Stimulated activated naive B cell treated with anti-CD40 and anti-IgM and Interleukin-4, amounts not matched to agents 10 μg/mL and 1 μg/mL and 100 μg/mL, for 72 hours (primary cell): ENCODE measurements around the gene F13A1.
A peak's percentile ranks its signal among the peaks of the same experiment; 100 is the strongest.

Experiments
- ATAC-seq, 2 donors: fragments of 150-1000 bp; cut with Tn5 transposase; replicated peaks; 2 replicates each; pipeline ENCODE4 v1.10.0; 2021; ENCODE audit warnings: moderate library complexity in 1 of 2
- DNase-seq: peaks from one replicate; pipeline ENCODE4 v3.0.0; 2021
- H3K27ac Mint-ChIP-seq: one replicate; pipeline ENCODE4 v1.8.0; 2022; ENCODE audit warnings: mild to moderate bottlenecking, mixed read lengths
- H3K27me3 Mint-ChIP-seq, 2 donors: one replicate each; pipeline ENCODE4 v1.8.0; 2022; ENCODE audit warnings: mixed read lengths in 2 of 2
- H3K36me3 Mint-ChIP-seq, 2 donors: one replicate each; pipeline ENCODE4 v1.8.0; 2022; ENCODE audit warnings: mixed read lengths in 2 of 2, mild to moderate bottlenecking in 1 of 2
- H3K4me1 Mint-ChIP-seq, 2 donors: one replicate each; pipeline ENCODE4 v1.8.0; 2022; ENCODE audit warnings: mixed read lengths in 2 of 2, mild to moderate bottlenecking in 1 of 2
- H3K4me3 Mint-ChIP-seq, 2 donors: one replicate each; pipeline ENCODE4 v1.8.0; 2022; ENCODE audit warnings: mild to moderate bottlenecking in 2 of 2, mixed read lengths in 2 of 2, moderate library complexity in 1 of 2
- H3K9me3 Mint-ChIP-seq, 2 donors: one replicate each; pipeline ENCODE4 v1.8.0; 2022; ENCODE audit warnings: mixed read lengths in 2 of 2, mild to moderate bottlenecking in 1 of 2

Gene F13A1

GRCh38 chr6:6244624-6245023 is 75.8 kb downstream of the F13A1 start:
- H3K27me3 Mint-ChIP-seq, result peaks cover 22 to 26% of the 10 kb centered on the region in 2 donors
- DNase-seq, result no peak
- H3K9me3 Mint-ChIP-seq, result peaks cover 4 to 5% of the 10 kb centered on the region in 2 donors
- no peak overlapping the region for H3K27ac Mint-ChIP-seq
- H3K36me3 Mint-ChIP-seq, result no peaks in the 10 kb centered on the region
- no peak overlapping the region for H3K4me3 Mint-ChIP-seq
- peaks cover 5 to 7% of the 10 kb centered on the region in 2 donors for H3K4me1 Mint-ChIP-seq
- no peak for ATAC-seq

GRCh38 chr6:6243846-6244245 is 76.6 kb downstream of the F13A1 start:
- ATAC-seq (no peak), DNase-seq (no peak)
- Mint-ChIP-seq H3K36me3 (no peaks in the 10 kb centered on the region), H3K9me3 (peaks cover 4 to 5% of the 10 kb centered on the region in 2 donors), H3K27me3 (peaks cover 22 to 26% of the 10 kb centered on the region in 2 donors), H3K4me1 (peaks cover 5% of the 10 kb centered on the region in 2 donors), H3K27ac (no peak overlapping the region), H3K4me3 (no peak overlapping the region)

- no peaks in the 10 kb centered on the region for H3K36me3 Mint-ChIP-seq
- ATAC-seq, result no peak
- H3K27me3 Mint-ChIP-seq, result peaks cover 21 to 28% of the 10 kb centered on the region in 2 donors
- no peak overlapping the region for H3K4me3 Mint-ChIP-seq
- DNase-seq, result no peak
- H3K4me1 Mint-ChIP-seq, result no peaks in the 10 kb centered on the region
- peaks cover 4 to 5% of the 10 kb centered on the region in 2 donors for H3K9me3 Mint-ChIP-seq
- H3K27ac Mint-ChIP-seq, result no peak overlapping the region
Observed at GRCh38 chr6:6239598-6240581, 80.6 kb downstream of the F13A1 start.

- H3K4me3 Mint-ChIP-seq, result no peak overlapping the region
- ATAC-seq (no peak), DNase-seq (no peak)
- H3K36me3 Mint-ChIP-seq, result no peaks in the 10 kb centered on the region
- H3K9me3 Mint-ChIP-seq, result peaks cover 0 to 3% of the 10 kb centered on the region in 2 donors
- peaks cover 14 to 23% of the 10 kb centered on the region in 2 donors for H3K27me3 Mint-ChIP-seq
- no peaks in the 10 kb centered on the region for H3K4me1 Mint-ChIP-seq
- H3K27ac Mint-ChIP-seq, result no peak overlapping the region
Observed at GRCh38 chr6:6236730-6237469, 83.6 kb downstream of the F13A1 start.

GRCh38 chr6:6235786-6236185 is 84.7 kb downstream of the F13A1 start:
- no peak for DNase-seq
- Mint-ChIP-seq H3K36me3 (peaks cover 0 to 2% of the 10 kb centered on the region in 2 donors), H3K27ac (no peak overlapping the region), H3K27me3 (peaks cover 25 to 35% of the 10 kb centered on the region in 2 donors), H3K4me1 (no peaks in the 10 kb centered on the region), H3K9me3 (peaks cover 0 to 8% of the 10 kb centered on the region in 2 donors), H3K4me3 (no peak overlapping the region)
- no peak for ATAC-seq

- Mint-ChIP-seq H3K36me3 (peaks cover 0 to 2% of the 10 kb centered on the region in 2 donors), H3K4me3 (no peak overlapping the region), H3K27me3 (peaks cover 30 to 35% of the 10 kb centered on the region in 2 donors), H3K4me1 (no peaks in the 10 kb centered on the region), H3K9me3 (peaks cover 0 to 9% of the 10 kb centered on the region in 2 donors), H3K27ac (no peak overlapping the region)
- ATAC-seq (no peak), DNase-seq (no peak)
Observed at GRCh38 chr6:6234963-6235362, 85.5 kb downstream of the F13A1 start.

- Mint-ChIP-seq H3K4me1 (no peaks in the 10 kb centered on the region), H3K27me3 (peaks cover 40 to 44% of the 10 kb centered on the region in 2 donors), H3K4me3 (no peak overlapping the region), H3K36me3 (peaks cover 0 to 6% of the 10 kb centered on the region in 2 donors), H3K27ac (no peak overlapping the region), H3K9me3 (peaks cover 0 to 11% of the 10 kb centered on the region in 2 donors)
- DNase-seq (no peak), ATAC-seq (no peak)
Observed at GRCh38 chr6:6230286-6230685, 90.2 kb downstream of the F13A1 start.

GRCh38 chr6:6227896-6228295 is 92.6 kb downstream of the F13A1 start:
- DNase-seq (no peak), ATAC-seq (no peak)
- no peak overlapping the region for H3K27ac Mint-ChIP-seq
- H3K4me1 Mint-ChIP-seq, result no peaks in the 10 kb centered on the region
- peaks cover 0 to 10% of the 10 kb centered on the region in 2 donors for H3K9me3 Mint-ChIP-seq
- peaks cover 39 to 53% of the 10 kb centered on the region in 2 donors for H3K27me3 Mint-ChIP-seq
- peaks cover 0 to 6% of the 10 kb centered on the region in 2 donors for H3K36me3 Mint-ChIP-seq
- H3K4me3 Mint-ChIP-seq, result no peak overlapping the region

GRCh38 chr6:6225885-6226529 is 94.5 kb downstream of the F13A1 start:
- no peak overlapping the region for H3K27ac Mint-ChIP-seq
- H3K4me3 Mint-ChIP-seq, result no peak overlapping the region
- ATAC-seq (no peak), DNase-seq (no peak)
- H3K36me3 Mint-ChIP-seq, result peaks cover 0 to 6% of the 10 kb centered on the region in 2 donors
- peaks cover 0 to 6% of the 10 kb centered on the region in 2 donors for H3K9me3 Mint-ChIP-seq
- no peaks in the 10 kb centered on the region for H3K4me1 Mint-ChIP-seq
- peaks cover 34 to 40% of the 10 kb centered on the region in 2 donors for H3K27me3 Mint-ChIP-seq

- H3K27ac Mint-ChIP-seq, result no peak overlapping the region
- H3K27me3 Mint-ChIP-seq, result peaks cover 34 to 36% of the 10 kb centered on the region in 2 donors
- ATAC-seq, result no peak
Observed at GRCh38 chr6:6224933-6225486, 95.5 kb downstream of the F13A1 start.

GRCh38 chr6:6221787-6222535 is 98.5 kb downstream of the F13A1 start:
- peaks cover 0 to 4% of the 10 kb centered on the region in 2 donors for H3K36me3 Mint-ChIP-seq
- no peak overlapping the region for H3K4me3 Mint-ChIP-seq
- H3K4me1 Mint-ChIP-seq, result no peaks in the 10 kb centered on the region
- no peak for DNase-seq
- peaks cover 23 to 31% of the 10 kb centered on the region in 2 donors for H3K27me3 Mint-ChIP-seq
- peaks cover 0 to 4% of the 10 kb centered on the region in 2 donors for H3K9me3 Mint-ChIP-seq
- H3K27ac Mint-ChIP-seq, result no peak overlapping the region
- ATAC-seq, result no peak

More at GRCh38 chr6:6224933-6225486, 95.5 kb downstream of the F13A1 start:
- Mint-ChIP-seq H3K4me3 (no peak overlapping the region), H3K36me3 (peaks cover 0 to 4% of the 10 kb centered on the region in 2 donors), H3K4me1 (no peaks in the 10 kb centered on the region), H3K9me3 (peaks cover 0 to 4% of the 10 kb centered on the region in 2 donors)
- DNase-seq, result no peak

- H3K27me3 Mint-ChIP-seq, result peaks cover 12 to 25% of the 10 kb centered on the region in 2 donors
- no peaks in the 10 kb centered on the region for H3K36me3 Mint-ChIP-seq
- DNase-seq (no peak), ATAC-seq (no peak)
- H3K27ac Mint-ChIP-seq, result no peak overlapping the region
- H3K4me3 Mint-ChIP-seq, result no peak overlapping the region
- peaks cover 0 to 2% of the 10 kb centered on the region in 2 donors for H3K9me3 Mint-ChIP-seq
- H3K4me1 Mint-ChIP-seq, result no peaks in the 10 kb centered on the region
Observed at GRCh38 chr6:6220718-6221117, 99.7 kb downstream of the F13A1 start.

- DNase-seq (no peak), ATAC-seq (no peak)
- no peaks in the 10 kb centered on the region for H3K36me3 Mint-ChIP-seq
- no peak overlapping the region for H3K4me3 Mint-ChIP-seq
- peak overlapping the region; percentile 6 for H3K27ac Mint-ChIP-seq
- H3K4me1 Mint-ChIP-seq, result no peaks in the 10 kb centered on the region
- peaks cover 0 to 2% of the 10 kb centered on the region in 2 donors for H3K9me3 Mint-ChIP-seq
- peaks cover 4 to 21% of the 10 kb centered on the region in 2 donors for H3K27me3 Mint-ChIP-seq
Observed at GRCh38 chr6:6219716-6220115, 100.7 kb downstream of the F13A1 start.
